NCI-H2107 treated with DMSO at 0.1 percent for 48 hours (cell line): ENCODE measurements around the gene ARFGAP3.
A peak's percentile ranks its signal among the peaks of the same experiment; 100 is the strongest.
"Not testable (repeated sequence)": the region's sequence is repeated elsewhere in the genome, so short reads cannot be mapped to it uniquely, and the experiment has no call there.

ENCODE experiments used
- DNase-seq: peaks from one replicate; lab custom pipeline; 2025; ENCODE audit not compliant: unreplicated experiment; lab: John Stamatoyannopoulos, UW

Gene ARFGAP3

DNA sequence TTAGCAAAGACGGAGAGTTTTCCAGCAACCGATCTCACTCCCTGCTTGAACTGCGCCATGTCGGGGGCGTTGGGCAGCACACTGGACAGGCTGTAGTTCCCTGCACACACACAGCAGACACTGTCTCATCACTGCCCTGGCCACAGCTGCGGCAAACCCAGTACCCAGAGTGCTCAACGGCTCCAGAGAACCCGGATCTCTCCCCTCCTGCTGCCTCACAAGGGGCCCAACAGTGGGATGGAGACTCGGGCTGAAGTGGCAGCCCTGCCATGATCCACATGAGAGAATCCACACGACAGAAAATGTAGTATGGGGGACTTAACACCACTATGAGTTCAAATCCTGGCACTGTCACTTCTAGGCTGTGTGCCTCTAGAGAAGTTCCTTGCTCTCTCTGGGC, 58.0 kb downstream of the ARFGAP3 start:
- DNase-seq = no peak

DNA sequence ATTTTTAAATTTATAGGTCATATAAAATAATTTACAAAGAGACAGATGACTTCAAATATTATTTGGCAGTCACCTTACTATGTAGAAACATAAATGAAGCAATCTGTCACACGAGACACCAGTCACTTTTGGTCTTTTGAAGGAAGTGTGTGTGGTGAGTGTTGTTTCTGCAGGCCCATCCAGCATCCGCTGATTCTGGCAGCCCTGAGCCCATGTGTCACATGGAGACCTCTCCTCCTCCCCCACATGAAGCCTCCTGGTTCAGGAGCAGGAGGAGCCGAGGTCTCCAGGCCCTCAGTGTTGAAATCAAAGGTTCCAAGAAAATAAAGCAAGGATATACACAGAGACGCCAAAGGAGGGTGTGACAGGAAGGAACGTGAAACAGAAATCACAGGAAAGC, 60.1 kb downstream of the ARFGAP3 start:
- no peak for DNase-seq

DNA sequence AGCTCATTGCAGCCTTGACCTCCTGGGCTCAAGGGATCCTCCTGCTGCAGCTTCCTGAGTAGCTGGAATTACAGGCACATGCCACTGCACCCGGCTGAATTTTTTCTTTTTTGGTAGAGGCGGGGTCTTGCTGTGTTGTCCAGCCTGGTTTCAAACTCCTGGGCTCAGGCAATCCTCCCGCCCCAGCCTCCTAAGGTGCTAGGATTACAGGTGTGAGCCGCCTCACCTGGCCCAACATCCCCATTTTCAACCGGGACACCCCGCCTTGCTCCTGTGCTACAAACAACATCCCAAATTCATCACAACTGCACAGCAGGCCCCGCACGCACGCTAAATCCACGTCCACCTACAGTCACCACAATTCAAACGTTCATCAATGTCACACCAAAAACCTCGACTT, 61.0 kb downstream of the ARFGAP3 start:
- no peak for DNase-seq

DNA sequence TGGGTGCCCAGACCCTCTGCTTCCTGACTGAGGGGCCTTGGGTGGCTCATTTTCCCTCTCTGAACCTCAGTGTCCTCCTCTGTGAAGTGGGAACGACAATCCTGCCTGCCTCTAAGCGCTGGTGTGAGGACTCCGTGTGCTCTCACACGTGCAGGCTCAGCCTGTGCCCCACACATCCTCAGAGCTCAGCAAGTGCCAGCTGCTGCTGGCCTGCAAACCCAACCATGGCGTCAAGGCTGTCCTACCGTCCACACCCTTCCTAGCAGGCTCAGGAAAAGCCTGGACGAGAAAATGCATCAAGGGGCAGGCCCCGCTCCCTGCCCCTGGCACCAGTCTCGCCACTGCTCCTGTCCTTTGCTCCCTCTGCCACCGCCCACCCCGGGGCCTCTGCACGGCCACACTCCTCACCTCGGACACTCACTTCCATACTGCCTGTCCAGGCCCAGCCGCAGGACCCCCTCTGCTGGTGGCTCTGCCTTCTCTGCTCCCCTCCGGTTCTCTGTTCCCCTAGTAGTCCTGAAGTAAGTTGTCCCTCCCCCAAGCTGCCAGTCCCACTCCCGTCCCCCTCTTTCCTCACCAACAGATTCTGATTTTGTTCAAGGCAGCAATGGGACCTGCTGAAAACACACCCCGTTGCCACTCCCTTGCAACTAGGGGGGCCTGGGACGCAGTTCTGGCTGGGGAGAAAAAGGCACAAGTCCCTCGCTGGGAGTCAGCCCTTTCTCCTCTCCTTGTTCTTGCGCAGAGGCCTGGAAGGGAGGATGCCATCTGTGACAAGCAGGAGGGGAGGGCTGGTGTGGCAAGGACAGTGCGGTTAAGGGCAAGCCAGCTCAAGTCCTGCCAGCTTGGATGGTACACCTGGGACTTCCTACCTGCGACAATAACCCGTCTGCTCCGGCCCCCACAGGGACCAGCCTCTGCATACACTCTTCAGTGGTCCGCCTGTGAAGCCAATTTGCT, 62.2 kb downstream of the ARFGAP3 start:
- no peak for DNase-seq

DNA sequence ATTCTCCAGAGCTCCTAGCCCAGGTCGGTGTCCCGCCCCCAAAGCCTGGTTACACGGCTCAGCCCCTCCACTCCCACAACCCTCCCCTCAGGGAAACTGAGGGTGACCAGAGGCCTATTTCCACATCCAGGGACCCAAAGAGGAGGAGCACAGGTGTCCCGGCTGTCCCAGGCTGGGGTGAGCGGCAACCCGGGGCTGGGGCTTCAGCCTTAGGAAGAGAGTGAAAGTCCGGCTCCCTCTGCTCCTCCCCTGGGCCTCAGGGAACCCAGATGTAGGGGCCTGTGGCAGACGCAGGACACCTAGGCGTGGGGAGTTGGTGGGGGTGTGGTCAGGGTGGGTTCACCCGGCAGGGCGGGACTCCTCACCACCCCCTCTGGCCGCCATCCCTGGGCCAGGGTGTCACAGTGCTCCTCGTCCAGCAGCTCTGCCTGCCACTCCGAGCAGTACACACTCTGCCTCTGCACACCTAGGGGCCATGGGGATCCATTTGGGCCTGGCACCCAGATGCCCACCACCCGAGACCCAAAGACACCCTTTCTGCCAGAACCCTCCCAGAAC, 63.1 kb downstream of the ARFGAP3 start:
- no peak for DNase-seq

GRCh38 chr22:42792909-42793847, 63.9 kb downstream of the ARFGAP3 start:
- no peak for DNase-seq

- DNase-seq = no peak
Measured at GRCh38 chr22:42792453-42792908, 64.6 kb downstream of the ARFGAP3 start.

DNA sequence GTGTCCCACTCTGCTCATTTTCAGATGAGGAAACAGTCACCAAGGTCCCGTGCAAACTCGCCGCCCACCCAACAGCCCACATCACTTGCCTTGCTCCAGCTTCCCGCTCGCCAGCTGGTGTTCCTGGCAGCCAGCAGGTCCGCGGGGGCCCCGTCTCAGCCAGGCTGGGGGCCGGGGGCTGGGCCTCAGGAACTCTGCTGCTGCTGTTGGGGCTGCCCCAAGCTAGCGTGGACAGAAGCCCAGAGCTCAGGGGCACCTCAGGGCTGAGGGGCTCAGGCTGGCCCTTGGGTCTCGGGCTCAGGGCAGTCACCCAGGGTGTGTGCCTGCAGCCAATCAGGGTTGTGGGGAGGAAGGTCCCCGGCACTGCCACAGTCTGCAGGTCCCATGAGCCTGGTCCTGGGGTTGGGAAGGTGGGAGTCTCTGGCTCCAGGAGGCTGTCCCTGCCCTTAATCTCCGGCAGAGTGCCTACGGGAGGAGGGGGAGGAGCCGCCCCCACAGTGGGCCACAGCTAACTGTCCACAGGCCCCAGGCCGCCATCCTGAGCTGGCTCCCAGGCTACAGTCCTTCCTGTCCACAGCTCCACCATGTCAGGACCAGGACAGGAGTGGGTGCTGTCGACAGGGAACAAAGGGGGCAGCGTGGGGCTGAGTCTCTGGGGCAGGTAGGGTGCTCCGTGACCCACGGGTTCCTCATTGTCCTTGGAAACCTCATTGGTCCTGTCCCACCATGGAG, 65.2 kb downstream of the ARFGAP3 start:
- DNase-seq = no peak

DNA sequence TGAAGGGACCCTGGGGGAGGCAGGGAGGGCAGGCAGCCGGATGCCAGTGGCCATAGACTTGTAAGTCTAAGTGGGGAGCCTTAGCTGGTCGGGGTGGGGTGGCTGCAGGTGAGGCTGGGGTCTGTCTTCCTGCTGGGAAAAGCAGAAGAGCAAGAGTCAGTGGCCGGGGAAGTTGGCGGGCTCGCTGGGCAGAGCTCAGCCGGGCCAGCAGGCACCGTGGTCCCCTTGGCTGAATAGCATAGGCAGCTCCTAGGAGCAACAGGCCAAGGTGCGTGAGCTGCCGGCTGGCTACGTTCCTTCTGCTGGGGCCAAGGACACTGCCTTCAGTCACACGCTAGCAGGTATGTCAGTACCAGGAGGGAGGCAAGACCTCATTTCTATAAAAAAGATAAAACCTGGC, 68.6 kb downstream of the ARFGAP3 start:
- no peak for DNase-seq

DNA sequence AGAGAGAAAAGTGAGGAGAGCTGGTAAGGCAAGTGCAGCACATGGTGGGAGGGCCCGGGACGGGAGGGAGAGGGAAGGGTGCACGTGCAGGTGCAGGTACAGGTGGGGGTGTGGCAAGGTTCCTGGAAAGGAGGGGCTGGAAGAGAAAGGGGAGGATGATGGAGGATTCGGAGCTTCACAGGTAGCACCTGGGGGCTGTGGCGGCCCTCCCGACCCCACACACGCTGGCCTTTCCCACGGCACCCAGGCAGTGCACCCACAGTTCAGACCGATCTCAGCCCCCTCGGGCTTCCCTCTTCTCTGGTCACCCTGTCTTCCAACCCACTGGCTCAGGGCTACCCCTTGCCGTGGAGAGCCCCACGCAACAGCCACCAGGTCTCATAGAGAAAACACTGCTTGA, 69.1 kb downstream of the ARFGAP3 start:
- DNase-seq = no peak

GRCh38 chr22:42787357-42787736, 69.7 kb downstream of the ARFGAP3 start:
- no peak for DNase-seq

GRCh38 chr22:42786606-42787356, 70.3 kb downstream of the ARFGAP3 start:
- DNase-seq = no peak

DNA sequence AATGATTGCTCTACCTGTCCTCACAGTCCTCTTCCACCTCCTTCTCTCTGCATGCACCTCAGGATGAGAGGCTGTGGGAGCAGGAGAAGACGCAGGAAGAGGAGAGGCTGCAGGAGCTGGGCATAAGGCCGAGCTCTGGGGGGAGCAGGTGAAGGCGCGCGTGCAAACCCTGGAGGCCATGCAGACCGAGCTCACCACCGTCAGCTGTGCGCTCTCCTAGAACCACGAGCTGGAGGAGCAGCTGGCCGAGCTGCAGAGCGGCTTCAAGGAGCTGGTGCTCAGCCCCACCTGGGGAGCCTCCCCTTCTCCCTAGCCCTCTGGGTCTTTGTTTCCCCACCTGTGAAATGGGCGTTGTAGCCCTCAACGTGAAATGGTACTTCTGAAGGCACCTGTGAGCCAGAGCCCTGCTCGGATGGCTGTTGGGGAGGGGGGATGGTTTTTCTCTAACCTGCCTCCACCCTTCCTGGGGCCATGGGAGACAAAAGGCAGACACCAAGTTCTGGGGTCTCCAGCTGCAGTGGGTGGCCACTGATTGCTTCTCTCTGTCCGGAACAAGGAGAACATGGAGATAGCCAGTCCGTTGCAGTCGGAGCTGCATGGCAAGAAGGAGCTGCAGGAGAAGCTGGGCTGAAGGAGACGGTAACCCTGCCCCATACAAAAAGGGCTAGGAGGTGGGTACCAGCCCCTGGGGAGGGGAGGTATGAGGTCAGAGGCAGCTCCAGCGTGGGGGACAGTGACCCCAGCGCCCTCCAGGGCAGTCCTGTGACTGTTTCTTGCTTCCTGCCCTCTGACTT, 71.2 kb downstream of the ARFGAP3 start:
- no peak for DNase-seq

DNA sequence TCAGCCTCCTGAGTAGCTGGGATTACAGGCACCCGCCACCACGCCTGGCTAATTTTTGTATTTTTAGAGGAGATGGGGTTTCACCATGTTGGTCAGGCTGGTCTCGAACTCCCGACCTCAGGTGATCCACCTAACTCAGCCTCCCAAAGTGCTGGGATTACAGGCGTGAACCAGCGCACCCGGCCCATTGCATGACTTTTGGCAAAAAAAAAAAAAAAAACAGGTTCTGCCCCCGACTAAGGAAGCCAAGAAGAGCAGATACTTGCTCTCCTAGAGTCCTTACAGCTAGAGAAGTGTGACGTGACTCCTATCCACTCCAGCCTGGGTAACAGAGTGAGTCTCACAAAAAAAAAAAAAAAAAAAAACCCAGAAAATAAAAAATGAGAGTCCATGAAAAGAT, 74.8 kb downstream of the ARFGAP3 start:
- DNase-seq = not testable (repeated sequence)

- DNase-seq = peak; percentile 78
Measured at GRCh38 chr22:42780070-42780540, 77.0 kb downstream of the ARFGAP3 start.

DNA sequence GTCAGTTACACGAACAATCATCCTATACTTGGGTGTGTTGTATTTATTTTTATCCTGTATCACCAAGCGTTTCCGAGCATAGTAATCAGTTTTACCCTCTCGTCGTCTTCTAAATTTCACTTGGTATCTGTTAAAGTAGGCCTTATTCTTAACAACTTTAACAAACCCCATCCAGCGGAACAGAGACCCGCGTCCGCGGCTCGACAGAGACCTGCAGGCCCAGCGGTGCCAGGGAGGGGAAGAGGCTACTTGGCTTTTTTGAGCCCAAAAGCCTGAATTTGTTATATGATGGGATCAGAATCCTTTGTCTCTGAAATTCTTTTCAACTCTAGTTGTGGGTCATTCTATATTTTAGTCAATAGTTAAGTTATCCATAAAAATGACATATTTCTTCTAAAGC, 79.9 kb downstream of the ARFGAP3 start:
- no peak for DNase-seq

- DNase-seq = no peak
Measured at GRCh38 chr22:42773167-42773566, 83.9 kb downstream of the ARFGAP3 start.

DNA sequence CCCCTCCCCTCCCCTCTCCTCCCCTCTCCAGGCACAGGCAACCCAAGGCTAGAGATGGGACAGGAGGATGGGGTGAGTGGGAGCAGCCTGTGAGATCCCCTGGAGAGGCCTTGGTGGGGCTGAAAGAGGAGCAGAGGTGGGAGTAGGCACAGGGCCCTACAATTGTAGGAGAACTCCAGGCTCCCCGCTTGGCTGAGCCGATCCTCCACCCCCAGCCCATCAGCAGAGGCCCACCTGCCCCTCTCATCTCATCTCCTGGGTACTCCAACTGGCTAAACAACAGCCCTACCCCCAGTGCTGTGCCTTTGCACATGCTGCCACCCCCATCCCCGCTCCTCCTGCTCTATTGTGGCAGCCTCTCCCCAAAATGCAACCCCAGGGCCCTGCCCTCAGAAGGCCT, 84.4 kb downstream of the ARFGAP3 start:
- no peak for DNase-seq
